Stimulated activated CD8-positive, alpha-beta memory T cell treated with anti-CD3 and anti-CD28 coated beads, Interleukin-4, amount 100 ng/mL, for 48 hours (primary cell): ENCODE results near the gene ADCYAP1R1.

Experiments used
- DNase-seq: peaks from one replicate; pipeline ENCODE4 v3.0.0-alpha.2; 2020

Gene ADCYAP1R1

DNA sequence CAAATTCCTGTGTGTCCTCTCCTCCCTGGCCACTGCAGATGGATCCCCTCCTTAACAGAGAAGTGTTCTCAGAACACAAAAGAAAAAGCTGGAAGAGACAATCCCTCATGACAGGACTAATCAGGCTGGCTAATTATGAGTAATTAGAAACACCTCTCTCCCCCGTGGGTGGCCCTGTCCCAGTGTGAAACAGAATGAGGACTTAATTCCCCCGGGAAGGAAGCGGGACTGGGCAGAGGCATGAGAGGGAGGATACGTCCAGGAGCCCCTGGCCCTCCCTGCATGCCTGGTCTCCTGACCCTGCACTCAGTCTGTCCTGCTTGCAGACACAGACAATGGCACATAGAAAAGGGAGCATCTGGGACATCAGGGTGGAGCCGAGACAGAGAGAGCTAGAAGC is 7.6 kb upstream of the ADCYAP1R1 start:
- DNase-seq: no peak

- no peak for DNase-seq
Observed at GRCh38 chr7:31046723-31047122, 5.4 kb upstream of the ADCYAP1R1 start.

DNA sequence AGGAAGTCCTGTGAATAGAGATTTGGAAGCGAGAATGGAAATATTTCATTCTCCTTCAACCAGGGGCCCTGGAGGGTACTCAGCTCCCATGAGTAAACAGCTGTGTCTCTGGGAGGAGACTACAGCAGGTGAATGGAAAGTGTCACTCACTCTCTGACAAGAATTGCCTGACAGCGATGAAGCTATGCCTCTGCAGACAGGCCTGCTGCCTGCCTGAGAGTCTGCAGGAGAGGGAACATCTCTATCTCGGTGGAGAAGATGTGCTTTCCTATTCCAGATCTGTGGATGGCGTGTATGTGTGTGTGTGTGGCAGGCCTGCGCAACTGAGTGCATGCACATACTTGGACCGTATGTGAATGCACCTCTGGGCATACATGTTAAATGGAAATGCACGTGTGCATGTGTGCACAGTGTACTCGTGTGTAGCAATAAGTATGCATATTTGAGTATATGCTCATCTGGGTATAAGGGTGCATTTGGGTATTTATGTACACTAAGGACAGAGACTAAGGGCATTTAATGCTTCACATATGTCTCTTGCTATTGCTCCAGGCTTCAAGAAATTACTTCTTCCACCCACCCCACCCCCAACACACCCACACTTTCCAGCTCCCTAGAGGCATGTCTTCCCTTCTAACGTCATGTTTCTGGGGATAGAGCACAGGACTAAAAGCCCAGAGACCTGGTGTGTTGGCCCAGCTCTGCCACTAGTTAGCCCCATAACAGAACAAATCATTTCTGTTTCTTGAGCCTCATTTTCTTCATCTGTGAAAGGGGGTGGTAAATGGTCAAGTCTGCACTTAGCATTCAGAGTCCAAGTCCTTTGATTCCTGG is 4.6 kb upstream of the ADCYAP1R1 start:
- no peak for DNase-seq

- no peak for DNase-seq
Observed at GRCh38 chr7:31049005-31049765, 2.9 kb upstream of the ADCYAP1R1 start.

DNA sequence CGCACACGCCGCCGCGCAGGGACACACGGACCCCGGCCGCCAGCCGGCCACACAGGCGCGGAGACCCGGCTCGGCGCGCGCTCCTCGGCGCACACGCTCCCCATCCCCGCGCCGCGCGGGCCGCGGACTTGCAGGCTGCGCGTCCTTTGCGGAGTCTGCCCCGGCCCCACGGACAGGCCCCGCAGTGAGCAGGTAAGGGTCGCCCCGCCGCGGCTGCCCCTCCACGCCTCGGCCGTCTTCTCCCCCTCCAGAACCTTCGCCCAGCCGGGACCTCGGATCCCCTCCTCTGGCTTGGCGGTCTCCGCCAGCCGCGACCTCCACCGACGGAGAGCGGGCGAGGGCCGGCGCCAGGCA is 356 bp downstream of the ADCYAP1R1 start:
- DNase-seq: no peak

DNA sequence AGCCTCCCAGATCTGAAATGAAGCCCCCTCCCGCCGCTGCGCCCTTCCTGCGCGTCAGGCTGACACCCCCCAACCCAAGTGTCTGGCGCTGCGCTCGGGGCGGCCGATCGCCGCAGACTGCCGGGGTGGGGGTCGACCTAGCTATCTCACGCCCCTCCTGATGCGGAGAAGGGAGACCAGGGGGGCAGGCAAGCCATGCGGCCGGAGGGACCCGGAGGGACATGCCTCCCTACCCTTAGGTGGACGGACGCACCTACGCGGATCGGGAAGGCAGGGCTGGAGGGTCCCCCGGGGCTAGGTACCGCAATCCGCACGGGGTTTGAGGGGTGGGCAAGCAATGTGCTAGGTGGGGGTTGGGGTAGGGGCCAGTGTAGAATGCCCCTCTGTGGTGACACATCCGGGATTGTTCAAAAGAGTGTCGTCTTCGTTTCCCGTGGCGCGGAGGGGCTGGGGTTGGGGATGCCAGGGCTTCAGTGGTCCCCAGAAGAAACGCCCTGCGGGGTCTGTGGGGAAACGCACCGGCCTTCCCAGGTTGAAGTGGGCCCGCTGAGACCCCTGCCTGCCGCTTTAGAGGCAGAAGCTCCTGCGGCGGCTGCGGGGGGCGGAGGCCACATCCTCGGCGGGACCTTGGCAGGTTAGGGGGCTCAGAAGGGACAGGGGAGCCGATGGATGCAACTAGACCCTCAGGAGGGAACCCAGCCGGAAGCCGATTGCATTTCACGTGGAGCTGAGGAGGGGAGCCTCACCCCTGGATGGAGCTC is 913 bp downstream of the ADCYAP1R1 start:
- DNase-seq: no peak

GRCh38 chr7:31053986-31054385 is 1.9 kb downstream of the ADCYAP1R1 start:
- no peak for DNase-seq

DNA sequence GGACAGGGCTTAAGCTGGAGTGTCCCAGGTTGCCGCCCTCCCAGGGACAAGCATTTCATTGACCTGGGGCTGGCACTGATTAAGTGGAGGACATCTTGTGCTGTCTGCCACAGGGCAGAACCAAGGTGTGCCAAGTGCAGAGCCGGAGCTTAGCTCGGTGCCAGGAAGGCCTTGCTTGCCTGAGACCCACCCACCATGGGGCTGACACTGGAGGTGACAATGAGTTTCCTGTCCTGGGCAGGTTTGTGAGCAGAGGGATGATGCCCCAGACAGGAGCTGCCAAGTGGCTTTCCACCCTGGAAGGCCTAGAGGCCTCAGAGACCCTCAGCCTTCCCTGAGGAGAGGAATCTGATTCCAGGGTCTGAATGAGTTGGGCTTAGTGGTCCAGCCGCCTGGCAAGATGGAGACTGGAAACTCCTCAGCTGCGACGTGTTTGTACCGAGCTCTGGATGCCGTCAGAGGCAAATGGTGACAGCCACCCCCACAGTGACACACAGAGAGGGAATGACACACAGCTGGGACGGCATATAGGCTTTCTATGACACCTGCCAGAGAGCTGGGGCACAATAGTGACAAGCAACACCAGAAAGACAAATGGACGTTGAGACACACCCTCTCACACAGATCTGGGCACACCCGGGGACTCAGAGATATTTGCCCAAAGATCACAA is 2.6 kb downstream of the ADCYAP1R1 start:
- DNase-seq: no peak

GRCh38 chr7:31055471-31055870 is 3.4 kb downstream of the ADCYAP1R1 start:
- DNase-seq: no peak

DNA sequence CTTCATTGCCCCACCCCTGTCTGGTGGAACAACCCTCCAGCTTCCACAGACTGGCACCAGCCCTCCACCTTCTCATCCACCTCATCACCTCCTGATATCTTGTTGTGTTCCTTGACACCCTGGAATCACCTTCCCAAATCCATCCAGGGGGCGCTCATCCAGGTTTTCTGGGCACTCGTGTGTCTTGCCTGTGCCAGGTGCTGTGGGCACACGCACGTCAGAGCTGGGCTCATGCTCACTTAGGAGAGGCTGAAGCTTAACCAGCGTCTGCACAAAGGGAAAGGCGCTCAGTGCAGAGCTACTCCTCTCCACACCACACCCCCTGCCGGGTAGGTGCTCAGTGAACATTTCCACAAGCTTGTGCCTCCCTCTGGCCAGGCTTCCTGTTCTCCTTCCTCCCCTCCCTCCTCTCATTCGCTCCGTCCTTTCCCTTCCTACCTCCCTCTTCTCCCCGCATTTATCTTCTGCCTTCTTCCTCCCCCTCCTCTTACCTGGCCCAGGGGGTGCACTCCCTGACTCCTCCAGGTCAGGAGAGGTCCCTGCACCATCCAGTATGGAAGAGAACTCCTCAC is 4.8 kb downstream of the ADCYAP1R1 start:
- no peak for DNase-seq

GRCh38 chr7:31058122-31058521 is 6.0 kb downstream of the ADCYAP1R1 start:
- no peak for DNase-seq

- DNase-seq: no peak
Observed at GRCh38 chr7:31058688-31059087, 6.6 kb downstream of the ADCYAP1R1 start.

GRCh38 chr7:31059551-31059950 is 7.4 kb downstream of the ADCYAP1R1 start:
- no peak for DNase-seq

GRCh38 chr7:31061185-31061584 is 9.1 kb downstream of the ADCYAP1R1 start:
- no peak for DNase-seq

- no peak for DNase-seq
Observed at GRCh38 chr7:31062746-31063435, 10.8 kb downstream of the ADCYAP1R1 start.

DNA sequence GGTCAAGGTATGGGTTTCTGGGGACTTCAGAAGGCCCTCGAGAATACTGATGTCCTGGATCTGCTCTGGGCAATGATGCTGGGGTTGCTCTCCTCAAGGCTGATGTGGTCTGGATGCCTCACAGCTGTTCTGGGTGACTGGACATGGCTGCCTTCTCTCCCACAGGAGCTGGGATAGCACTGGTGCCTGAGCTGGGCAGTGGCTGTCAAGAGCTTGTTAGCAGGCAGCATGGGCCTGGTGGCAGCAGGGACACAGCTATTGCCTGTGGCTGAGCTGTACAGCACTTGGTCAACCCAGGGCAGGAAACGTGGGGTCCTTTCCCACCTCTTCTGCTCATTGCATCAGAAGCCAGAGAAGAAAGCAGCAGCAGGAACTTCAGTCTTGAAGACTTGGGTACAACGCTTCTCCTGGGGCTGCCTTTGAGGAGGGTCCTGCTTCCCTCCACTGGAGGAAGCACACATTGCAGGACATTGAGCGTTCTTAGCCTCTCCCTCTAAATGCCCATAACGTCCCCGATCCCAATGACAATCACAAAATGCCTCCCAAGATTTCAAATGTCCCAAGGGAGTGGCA is 13.0 kb downstream of the ADCYAP1R1 start:
- no peak for DNase-seq

DNA sequence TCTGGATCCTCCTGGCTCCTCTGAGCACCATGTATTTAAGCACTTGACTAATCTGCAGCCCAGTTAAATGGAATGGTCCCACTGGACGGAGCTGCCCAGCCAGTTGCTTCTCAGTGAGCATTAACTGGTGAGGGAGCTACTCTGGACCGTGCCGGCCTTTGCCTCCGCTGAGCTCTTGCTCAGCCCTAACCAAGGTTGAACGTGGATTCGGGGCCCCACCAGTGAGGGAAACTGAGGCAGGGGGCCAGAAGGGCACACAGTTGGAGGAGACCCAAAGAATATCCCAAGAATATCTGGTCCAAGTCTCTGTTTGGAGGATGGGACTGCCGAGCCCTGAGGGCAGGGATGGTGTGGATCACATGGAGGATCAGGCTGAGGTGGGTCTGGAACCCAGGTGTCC is 13.7 kb downstream of the ADCYAP1R1 start:
- no peak for DNase-seq

- no peak for DNase-seq
Observed at GRCh38 chr7:31066516-31067130, 14.5 kb downstream of the ADCYAP1R1 start.

GRCh38 chr7:31067491-31067890 is 15.4 kb downstream of the ADCYAP1R1 start:
- no peak for DNase-seq

DNA sequence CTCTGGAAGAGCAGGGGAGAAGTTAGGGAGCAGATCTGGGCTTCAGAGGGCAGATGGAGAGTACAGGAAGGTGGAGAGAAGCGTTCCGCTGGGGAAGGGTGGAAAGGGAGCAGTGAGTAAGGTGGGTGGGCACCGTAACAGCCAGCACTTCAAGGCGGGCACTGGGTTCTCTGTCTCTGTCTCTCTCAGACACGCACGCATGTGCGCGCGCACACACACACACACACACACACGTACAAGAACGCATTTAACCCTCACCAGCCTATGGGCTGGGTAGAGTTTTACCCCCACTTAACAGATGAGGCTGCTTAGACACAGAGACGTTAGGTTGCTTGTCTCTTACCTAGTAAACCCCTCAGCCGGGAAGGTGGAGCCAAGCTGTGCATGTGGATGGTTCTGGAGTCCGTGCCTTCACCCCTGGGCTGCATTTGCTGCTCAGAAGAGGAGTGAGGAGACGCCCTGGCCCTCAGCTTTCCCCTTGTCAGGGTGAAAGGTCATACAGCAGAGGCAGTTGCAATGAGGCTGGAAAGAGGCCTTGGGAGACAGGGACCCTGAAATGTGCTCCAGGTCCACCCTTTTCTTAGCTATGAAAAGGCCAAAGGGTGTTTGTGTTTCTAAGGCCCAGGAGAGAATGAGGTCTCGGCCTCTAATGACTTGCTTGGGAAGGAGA is 16.0 kb downstream of the ADCYAP1R1 start:
- no peak for DNase-seq
